Mucosa of gallbladder (tissue), 1 donor: ENCODE data around the gene PIF1. TPM values are rescaled to one million over a fixed set of nuclear protein-coding genes. Genes with fewer than 3 reads are reported as not detected.
A peak's percentile ranks its signal among the peaks of the same experiment; 100 is the strongest.
"Not testable (repeated sequence)": the region's sequence is repeated elsewhere in the genome, so short reads cannot be mapped to it uniquely, and the experiment has no call there.

Experiments used
- DNase-seq: peaks from one replicate; pipeline ENCODE4 v3.0.0-alpha.2; 2020; ENCODE audit warnings: low spot score
- total RNA-seq: library from RNA; stranded (reverse); gene quantifications from one replicate; pipeline ENCODE4 v1.2.1, GENCODE V29; 2021
- donor health status: DM: no; HTN: no; CAD: no.

Gene PIF1
- total RNA-seq, 1 donor from 2014 or later: 6.0 TPM

DNA sequence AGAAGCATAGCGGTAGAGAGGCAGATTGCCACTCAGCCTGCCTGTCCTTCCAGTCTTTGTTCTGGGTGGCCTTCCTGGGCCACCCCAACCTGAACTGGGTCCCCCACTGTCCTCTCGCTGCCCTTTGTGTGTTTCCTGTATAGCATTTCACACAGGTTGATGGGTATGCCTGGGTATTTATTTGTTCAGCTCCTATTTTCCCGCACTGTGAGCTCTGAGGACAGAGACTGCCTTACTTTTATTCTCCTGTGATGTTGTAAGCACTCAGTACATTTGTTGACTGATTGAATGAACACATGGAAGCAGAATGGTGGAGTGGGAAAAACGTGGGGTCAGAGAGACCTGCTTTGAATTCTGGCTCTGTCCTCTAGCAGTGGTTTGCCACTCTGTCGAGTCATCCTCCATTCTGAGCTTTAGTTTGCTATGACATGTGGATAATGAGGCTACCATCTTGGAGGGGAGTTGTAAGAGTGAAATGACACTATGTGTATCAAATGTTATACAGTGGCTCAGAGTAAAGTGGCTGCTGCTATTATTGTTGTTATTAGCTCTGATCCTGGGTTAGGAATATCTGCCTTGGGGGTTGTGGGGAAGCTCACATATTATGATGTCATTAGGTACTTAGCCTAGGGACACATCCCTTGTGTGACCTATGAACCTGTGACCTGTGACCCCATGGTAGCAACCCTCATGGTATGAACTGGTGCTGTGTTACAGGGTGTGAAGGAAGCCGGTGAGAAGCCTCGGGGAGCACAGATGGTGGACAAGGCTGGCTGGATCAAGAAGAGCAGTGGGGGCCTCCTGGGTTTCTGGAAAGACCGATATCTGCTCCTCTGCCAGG, 22.6 kb upstream of the PIF1 start:
- no peak for DNase-seq

GRCh38 chr15:64847448-64847847, 22.0 kb upstream of the PIF1 start:
- no peak for DNase-seq

GRCh38 chr15:64847016-64847415, 21.6 kb upstream of the PIF1 start:
- DNase-seq: no peak

DNA sequence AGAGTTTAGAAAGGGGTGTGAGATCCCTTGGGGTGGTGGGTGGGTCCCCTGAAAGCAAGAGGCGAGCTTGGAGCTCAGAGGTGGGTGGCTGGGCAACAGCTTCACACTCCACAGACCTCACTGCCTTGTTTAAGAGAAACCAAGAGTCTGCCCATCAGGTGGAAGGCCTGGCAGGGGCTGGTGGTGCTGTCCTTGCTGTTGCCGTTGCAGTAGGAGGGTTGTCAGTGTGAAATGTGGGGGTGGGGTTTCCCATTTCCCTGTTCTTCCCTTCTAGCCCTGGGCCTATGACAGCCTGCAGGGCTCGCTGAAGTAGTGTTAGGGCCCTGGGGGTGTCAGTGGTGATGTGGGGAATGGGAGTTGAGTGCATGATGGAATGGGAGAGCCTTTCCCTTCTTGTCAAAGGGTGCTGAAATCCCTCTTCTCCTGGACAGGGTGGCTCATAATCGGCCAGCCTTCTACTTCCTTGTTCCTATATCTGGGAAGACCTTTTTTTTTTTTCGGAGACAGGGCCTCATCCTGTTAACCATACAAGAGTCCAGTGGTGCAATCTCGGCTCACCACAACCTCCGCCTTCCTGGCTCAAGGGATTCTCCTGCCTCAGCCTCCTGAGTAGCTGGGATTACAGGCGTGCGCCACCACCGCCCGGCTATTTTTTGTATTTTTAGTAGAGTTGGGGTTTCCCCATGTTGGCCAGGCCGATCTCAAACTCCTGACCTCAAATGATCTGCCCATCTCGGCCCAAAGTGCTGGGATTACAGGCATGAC, 20.6 kb upstream of the PIF1 start:
- no peak for DNase-seq

DNA sequence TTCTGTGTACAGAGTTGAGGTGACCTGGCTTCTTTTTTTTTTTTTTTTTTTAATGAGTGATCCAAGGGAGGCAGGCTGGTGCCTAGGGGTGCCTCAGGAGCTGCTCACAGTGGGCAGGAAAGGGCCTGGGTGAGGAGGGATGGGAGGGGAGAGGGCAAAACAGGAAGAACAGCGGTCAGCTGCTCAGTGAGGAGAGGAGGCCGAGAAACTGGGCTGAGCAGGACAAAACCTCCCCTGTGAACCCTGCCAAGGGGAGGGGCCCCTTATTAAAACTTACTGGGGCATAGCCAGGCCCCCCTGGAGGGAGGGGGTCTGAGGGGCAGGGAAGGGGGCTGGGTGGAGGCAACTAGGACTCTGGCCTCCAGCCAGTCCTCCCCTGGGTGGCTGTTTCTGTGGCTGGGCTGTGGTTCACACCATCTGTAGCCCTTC, 19.8 kb upstream of the PIF1 start:
- DNase-seq: no peak

DNA sequence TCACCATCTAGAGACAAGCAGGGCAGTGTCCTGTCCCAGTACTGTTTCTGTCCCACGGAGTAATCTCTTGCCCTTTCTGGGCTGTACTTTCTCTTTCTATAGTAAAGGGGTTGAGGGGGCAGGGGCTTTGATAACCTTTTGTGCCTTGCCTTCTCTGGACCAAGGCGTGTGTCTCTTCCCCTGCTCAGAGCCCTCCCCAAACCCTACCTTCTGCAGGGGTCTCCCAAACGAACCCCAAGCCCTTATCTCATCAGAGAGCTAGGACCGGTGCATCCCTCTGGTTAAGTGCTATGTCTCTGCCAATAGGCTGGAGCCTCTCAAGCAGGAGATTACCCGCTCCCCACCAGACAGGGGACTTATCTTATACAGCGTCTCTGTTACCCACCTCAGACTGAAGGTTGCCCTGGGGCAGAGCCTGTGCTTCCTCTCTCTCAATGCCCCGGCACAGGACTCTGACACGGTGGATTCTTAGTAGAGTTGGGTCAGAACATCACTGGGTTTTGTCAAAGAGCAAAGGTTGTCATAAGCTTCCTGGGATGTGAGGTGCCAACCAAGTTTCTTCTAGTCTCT, 19.2 kb upstream of the PIF1 start:
- no peak for DNase-seq

DNA sequence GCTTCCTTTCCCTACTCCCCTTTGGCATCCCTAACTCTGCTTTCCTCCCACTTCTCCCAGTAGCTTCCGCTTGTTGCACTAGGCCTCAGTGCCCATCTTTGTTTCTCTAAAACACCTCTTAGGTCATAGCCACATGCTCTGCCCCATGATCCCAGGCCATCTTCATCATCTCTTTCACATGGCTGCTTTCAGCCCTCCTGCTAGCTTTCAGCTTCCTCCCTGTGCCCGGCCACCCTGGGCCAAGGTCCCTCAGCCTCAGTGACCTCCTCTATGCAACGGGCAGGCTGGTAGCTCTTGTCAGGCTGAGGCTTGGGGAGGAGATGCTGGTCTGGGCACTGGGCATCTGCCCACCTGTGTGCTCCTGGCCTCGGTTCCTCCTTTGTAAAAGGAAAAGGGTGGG, 18.5 kb upstream of the PIF1 start:
- no peak for DNase-seq

GRCh38 chr15:64842986-64843561, 17.6 kb upstream of the PIF1 start:
- DNase-seq: no peak

- DNase-seq: no peak
These were observed 16.9 kb upstream of the PIF1 start for GRCh38 chr15:64842096-64842939.

GRCh38 chr15:64841344-64842095, 16.1 kb upstream of the PIF1 start, which contains the start of gene PLEKHO2:
Gene PLEKHO2 (plus strand): TSS chr15:64841915. CDS start chr15:64842017, 102 bp downstream.
- peak; percentile 94 for DNase-seq

DNA sequence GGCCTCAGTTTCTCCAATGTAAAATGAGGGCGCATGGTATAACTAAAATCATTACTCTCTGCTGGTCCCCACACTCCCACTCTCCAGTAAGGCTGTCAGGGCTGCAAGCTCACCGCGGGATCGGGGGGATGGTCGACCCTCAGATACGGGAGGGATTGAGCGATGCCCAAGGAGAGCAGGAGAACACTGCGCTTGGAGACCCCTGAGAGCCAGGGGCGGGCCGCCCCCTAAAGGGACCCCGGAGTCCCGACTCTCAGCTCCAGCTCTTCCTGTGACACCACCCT, 15.6 kb upstream of the PIF1 start:
- no peak for DNase-seq

DNA sequence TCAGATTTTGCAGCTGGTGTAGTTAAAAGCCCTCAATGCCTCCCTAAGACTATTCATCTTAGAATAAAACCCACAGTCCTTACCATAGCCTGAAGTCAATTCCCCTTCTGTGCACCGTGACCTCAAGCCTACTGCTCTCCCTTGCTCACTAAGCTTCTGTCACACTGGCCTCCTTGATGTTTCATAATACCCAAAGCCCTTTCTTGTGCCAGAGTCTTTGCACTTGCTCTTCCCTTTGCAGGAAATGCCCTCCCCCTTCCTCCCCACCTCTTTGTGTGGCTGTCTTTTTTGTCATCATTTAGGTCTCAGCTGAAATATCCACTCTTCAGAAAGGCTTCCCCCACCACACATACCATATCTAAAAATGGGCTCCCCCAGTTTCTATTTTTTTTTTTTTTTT, 12.1 kb upstream of the PIF1 start:
- no peak for DNase-seq

DNA sequence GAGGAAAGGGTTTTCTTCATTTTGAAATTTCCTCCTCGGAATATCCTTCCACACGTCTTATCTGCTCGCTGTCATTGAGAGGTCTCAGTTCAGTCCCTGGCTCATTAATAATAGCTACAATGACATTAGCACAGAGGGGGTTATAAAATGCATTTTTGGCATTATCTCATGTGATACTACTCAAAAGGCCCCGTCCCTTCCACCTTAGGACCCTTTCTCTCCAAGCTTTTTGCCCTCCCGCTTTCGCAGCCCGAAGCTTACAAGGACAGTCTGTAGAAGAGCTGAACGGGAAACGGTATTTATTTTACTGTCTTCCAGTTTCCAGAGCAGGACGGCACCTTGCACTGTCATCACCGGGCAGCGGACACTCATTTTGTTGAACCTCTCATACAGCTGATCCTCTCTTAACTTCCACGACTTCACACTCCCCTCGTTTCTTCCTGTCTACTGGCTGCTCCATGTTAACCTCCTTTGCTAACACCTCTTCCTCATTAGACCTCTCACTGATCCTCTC, 10.6 kb upstream of the PIF1 start:
- no peak for DNase-seq

DNA sequence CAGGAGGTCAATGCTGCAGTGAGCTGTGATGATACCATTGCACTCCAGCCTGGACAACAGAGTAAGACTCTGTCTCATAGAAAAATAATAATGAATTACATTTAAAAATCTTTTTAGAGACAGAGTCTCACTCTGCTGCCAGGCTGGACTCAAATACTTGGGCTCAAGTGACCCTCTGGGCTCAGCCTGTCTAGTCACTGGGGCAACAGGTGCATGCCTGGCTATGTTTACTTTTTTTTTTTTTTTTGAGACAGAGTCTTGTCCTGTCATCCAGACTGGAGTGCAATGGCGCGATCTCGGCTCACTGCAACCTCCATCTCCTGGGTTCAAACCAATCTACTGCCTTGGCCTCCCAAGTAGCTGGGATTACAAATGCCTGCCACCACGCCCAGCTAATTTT, 8.2 kb upstream of the PIF1 start:
- no peak for DNase-seq

DNA sequence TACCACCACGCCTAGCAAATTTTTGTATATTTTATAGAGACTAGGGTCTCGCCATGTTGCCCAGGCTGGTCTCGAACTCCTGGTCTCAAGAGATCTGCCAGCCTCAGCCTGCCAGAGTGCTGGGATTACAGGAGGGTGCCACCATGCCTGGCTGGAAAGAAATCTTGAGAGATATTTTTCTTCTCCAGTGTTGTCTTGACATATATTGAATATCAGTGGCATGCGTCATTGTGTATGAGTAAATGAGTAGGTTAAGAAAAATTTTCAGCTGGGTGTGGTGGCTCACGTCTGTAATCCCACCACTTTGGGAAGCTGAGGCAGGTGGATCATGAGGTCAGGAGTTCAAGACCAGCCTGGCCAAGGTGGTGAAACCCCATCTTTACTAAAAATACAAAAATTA, 3.5 kb upstream of the PIF1 start:
- DNase-seq: no peak

DNA sequence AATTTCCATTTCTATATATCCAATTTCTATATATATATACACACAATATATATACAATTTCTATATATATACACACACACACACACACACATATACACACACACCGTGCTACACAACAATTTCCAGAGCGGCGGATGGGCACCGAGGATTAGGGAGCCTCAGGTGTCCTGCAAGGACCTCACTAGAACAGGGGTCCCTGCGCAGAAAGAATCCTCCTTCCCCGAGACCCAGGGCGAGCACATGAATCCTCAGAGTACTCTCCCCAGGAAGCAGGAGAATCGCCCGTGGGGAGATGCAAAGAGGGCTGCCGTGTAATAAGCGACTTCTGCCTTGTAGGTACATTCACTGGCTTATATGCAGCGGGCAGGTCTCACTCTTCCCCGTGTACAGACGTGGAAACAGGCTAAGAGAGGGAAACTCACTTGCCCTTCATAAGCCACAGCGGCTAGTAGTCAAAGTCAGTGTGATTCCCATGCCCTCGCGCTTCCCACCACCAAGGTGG, 467 bp downstream of the PIF1 start:
- DNase-seq: no peak

DNA sequence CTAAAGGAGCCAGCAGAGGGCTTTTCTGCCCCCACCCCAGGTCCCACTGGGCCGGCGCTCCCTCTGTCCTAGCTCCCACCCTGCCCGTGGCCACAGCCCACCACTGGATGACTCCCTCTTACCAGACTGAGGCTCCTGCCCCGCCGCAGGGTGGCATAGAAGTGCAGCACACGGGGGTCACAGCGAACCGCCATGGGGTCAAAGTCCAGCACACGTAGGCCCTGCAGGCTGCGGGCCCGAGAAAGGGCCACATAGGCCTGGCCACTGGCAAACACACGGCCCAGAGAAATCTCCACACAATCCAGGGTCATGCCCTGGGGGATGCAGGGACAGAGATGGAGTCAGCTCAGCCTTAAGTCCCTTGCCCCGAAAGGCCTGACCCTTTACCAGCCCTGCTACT, 9.0 kb downstream of the PIF1 start:
- no peak for DNase-seq

DNA sequence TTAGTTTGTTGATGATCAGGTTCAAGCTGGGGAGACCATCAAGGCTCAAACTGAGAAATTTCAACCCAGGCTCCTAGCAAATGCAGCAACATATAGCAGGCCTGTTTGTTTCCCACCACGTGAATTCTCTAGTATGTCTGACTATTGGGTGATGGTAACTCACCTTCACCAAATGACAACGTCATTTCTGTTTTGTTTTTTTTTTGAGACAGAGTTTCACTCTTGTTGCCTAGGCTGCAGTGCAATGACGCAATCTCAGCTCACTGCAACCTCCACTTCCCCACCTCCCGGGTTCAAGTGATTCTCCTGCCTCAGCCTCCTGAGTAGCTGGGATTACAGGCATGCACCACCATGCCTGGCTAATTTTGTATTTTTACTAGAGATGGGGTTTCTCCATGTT, 10.5 kb downstream of the PIF1 start:
- not testable (repeated sequence) for DNase-seq

- DNase-seq: not testable (repeated sequence)
These were observed 11.2 kb downstream of the PIF1 start for GRCh38 chr15:64814283-64814682.

GRCh38 chr15:64813075-64813474, 12.4 kb downstream of the PIF1 start:
- DNase-seq: no peak
